Amygdala (tissue), 56 donors: ENCODE measurements around the gene MYO1B.
A peak's percentile ranks its signal among the peaks of the same experiment; 100 is the strongest.

ENCODE experiments used
- DNase-seq, 56 donors: peaks; one replicate each; lab custom pipeline; 2025; lab: John Stamatoyannopoulos, UW

MYO1B gene

GRCh38 chr2:191389288-191389687 is 144.1 kb downstream of the MYO1B start:
- no peak for DNase-seq

DNA sequence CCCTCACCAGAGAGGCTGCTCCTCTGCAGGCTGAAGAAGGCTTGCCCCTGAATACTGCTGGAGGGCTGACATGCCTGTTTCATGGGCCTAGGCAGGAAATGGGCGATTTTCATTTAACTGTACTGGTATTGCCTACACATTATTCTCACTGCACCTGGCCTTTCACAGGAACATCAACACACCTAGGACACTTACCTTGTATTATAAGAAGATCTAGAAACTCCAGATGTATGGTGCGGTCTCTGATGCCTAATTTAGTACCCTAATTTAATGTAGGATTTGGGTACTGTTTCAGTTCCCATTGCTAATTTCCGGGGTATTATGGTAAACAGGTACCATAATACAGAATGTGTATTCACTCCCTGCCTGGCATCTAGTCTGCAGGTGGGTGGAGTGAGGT is 146.0 kb downstream of the MYO1B start:
- no peak for DNase-seq

- no peak for DNase-seq
Observed at GRCh38 chr2:191394043-191394442, 148.8 kb downstream of the MYO1B start.

DNA sequence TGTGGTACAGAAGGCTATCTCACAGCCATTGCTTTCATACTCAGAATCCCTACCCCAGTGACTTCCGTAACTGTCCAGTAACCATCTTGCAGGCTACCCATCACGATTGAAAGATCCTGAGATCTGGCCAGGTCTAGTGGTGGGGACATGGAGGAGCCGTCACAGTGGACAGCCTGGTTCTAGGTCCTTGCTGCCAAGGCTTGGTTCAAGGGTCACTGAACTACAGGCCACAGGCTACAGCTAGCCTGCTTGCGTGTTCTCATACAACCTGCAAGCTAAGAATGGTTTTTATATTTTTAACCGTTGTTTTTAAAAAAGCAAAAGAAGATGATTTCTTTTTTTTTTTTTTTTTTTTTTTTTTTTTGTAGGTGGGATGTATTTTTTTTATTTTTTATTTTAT is 151.6 kb downstream of the MYO1B start:
- no peak for DNase-seq

GRCh38 chr2:191399601-191400000 is 154.4 kb downstream of the MYO1B start:
- no peak for DNase-seq

DNA sequence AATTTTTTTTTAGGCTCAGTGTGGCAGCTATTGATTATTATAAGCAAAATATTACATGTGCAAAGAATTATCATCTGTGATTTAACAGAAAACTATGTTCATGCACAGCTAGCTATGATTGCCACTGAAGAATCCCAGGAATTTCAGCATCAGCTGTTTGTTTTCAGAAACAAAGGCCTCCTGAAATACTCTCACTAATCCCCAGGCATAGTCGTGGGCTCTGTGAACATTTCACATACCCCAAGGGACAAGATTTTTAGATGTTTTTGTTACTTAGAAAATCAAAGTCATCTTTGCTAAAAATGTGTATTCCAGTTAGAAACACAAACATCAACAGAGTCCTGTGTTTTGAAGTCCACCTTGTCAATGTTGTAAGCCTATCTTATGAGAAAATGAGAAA is 156.1 kb downstream of the MYO1B start:
- no peak for DNase-seq

DNA sequence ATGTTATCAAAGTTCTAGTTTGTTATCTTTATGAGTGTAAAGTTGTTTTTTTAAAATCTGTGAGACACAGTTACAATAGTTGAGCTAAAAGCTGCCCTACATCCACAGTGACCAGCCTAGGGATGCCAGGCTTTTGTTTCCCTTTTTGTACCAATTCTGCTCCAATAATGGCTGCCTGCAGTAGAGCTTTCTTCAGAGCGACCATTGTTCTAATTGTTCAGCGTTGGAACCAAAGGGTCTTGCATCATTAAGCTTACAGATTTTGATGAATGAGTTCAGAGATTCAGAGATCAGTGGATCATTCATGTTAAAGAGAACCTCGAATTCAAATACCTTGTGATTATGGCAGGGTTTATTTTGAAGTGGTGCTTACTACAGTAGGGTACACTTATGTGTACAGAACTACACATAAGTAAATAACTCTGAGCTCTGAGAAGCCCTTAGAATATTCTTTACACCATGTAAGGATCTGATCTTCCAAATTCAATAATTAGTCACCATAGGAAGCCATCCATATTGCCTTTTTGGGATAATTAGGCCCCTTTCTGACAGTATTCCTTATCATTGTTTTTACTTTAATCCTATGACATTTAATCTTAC is 157.9 kb downstream of the MYO1B start:
- DNase-seq: no peak

DNA sequence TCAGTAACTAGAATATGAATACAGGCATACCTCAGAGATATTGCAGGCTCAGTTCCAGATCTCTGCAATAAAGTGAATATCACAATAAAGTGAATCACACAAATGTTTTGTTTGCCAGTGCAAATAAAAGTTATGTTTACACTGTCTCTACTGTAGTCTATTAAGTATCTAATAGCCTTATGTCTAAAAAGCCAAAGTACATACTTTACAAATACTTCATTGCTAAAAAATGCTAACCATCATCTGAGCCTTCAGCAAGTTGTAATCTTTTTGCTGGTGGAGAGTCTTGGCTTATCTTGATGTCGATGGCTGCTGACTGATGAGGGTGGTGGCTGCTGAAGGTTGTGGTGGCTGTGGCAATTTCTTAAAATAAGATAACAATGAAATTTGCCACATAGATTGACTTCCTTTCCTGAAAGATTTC is 159.4 kb downstream of the MYO1B start:
- no peak for DNase-seq

DNA sequence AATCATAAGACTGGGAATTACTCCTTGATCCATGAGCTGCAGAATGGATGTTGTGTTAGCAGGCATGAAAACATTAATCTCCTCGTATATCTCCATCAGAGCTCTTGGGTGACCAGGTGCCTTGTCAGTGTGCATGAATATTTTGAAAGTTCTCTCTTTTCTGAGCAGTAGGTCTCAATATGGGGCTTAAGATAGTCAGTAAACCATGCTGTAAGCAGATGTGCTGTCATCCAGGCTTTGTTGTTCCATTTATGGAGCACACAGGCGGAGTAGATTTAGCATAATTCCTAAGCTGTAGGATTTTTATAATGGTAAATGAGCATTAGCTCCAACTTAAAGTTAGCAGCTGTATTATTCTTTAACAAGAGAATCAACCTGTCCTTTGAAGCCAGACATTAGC is 160.3 kb downstream of the MYO1B start:
- no peak for DNase-seq

DNA sequence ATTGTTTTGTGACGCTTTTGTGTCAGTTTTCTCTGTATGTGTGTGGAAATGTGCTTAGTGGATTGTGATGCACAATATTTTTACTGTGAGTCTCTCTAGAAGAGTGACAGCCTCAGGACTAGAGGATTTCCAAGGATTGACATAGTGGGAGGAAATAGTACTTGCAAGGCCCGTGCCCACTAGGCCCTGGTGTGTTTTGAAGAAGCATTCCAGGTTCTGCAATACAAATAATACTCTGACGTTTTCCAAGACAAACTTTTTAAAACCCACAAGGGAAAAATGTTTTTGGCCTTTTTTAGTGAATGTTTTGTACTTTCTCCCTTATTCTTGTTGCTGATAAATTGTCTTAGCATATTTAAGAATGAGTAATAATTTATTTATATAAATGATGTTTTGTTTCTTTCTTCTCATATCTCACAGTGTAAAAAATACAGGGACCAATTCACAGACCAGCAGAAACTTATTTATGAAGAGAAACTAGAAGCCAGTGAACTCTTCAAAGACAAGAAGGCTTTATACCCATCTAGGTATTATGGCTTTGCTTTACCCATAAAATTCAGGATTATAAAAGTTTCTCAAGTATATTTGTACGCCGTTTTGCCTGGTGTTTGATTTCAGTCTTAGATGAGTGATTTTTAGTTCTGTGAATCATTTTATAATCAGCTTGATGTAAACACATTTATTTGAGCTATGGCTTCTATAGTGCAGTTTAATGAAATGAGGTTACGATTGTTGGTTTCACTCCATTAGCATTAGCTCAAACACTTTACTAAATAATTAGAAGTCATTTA is 165.6 kb downstream of the MYO1B start:
- no peak for DNase-seq

GRCh38 chr2:191411472-191411871 is 166.3 kb downstream of the MYO1B start:
- no peak for DNase-seq

DNA sequence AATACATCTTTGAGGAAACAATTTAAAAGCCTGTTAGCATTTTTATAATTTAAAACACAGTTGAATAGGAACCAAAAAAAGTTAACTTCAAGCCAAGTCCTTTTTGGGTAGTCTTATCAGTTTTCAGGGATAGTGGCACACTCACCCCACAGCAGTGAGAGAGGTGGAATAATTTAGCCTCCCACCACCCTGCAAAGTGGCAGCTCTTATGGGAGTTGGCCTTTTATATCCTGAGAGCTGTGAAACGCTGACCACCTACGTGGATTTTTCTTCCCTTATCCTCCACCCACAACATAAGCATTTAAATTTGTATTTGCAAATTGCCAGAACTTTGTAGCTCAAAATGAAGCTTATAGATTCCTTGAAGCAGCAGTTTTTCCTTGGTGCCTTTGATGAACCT is 167.1 kb downstream of the MYO1B start:
- peak in 6 of 56 donors; percentile 2 to 48 (median 12) for DNase-seq

GRCh38 chr2:191415101-191415500 is 169.9 kb downstream of the MYO1B start:
- DNase-seq: no peak

DNA sequence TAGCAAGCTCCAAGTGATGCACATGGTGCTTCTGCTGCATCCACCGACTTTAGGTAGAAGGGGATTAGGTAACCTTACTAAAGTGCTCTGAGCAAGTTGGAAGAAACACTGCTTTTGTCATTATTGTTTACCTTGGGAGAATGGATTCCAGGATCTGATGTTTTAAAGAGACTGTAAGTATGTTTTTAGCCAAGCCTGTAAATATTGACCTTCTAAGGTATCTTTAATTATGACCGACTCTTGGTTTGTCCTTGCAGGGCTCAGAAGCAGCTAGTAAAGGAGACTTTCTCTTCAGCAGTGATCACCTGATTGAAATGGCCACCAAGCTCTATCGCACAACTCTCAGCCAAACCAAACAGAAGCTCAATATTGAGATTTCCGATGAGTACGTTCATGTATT is 170.7 kb downstream of the MYO1B start:
- no peak for DNase-seq

DNA sequence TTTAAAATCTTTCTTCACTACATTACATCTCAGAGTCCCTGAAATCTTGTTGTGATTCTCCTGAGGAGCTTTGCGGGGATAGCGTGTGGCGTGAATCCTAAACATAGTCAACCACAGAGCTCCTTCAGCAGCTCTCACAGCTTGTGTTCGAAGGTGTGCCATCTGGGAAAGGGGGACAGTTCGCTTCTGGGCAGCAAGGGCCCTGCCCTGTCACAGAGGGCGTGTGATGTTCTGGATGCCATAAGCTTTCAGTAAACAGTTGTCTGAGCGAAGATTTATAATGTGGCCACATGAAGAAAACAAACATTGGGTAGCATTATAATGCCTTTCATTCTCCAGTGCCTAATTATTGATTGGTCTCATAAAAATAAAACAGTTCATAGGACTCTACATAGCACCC is 172.5 kb downstream of the MYO1B start:
- DNase-seq: no peak

- no peak for DNase-seq
Observed at GRCh38 chr2:191421950-191422349, 176.7 kb downstream of the MYO1B start.

DNA sequence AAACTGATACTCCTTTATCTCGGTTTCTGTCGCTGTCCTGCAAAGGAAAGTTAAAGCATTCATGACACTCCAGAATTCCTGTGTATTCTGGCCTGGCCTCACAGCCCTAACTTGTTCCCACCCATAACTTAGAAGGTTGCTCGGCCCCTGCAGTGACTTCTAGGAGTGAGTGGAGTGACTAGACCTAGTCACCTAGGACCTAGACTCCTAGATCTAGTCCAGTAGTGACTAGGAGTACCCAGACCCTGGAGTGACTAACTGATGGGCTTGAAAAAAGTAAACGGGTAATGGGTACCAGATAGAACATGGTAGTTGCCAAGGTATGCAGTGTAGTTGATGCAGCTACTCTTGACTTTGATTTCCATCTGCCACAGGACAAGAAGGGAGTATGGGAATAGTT is 181.8 kb downstream of the MYO1B start:
- DNase-seq: no peak

GRCh38 chr2:191428141-191428540 is 182.9 kb downstream of the MYO1B start:
- no peak for DNase-seq

GRCh38 chr2:191430476-191430875 is 185.3 kb downstream of the MYO1B start:
- no peak for DNase-seq

DNA sequence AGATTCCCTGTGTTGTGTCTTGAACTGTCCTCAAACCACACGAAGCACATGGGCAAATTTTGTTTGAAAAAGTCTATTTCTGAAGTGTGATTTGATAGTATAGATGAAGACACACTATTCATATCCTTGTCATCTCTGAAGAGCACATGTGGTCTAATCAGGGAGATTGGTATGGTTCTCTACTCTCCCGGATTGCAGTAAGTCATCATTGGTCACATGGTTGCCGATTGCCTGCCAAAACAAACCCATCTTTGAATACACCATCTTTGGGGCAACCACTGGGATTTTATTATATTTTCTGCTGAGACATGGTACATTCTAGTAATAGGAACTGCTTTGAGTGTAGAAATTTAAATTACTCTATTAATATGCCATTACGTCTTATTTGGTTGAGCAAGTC is 186.9 kb downstream of the MYO1B start:
- DNase-seq: no peak

DNA sequence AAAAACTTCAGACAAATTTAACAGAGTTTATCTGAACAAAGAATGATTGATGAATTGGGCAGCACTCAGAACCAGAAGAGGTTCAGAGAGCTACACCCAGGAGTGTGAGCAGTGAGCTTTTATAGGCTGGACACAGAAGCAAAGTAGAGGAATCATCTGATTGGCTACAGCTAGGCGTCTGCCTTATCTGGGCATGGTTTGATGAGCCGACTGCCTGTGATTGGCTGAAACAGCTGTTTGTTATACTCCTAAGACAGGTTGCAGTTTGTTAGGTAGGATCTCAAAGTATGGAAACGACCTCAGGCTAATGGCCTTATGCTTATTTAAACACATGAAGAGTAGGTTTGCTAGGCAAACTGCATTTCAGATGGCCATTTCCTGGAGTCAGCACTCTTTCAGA is 188.9 kb downstream of the MYO1B start:
- DNase-seq: no peak

GRCh38 chr2:191435141-191435540 is 189.9 kb downstream of the MYO1B start:
- no peak for DNase-seq
